Hepatocyte (in vitro differentiated cells): Measurements from ENCODE around the gene HECW1. TPM values are rescaled to one million over a fixed set of nuclear protein-coding genes. Genes with fewer than 3 reads are reported as not detected.
A peak's percentile ranks its signal among the peaks of the same experiment; 100 is the strongest.
"Not testable (repeated sequence)": the region's sequence is repeated elsewhere in the genome, so short reads cannot be mapped to it uniquely, and the experiment has no call there.

ENCODE experiments used
- DNase-seq: peaks from one replicate; pipeline ENCODE4 v3.0.0-alpha.2; 2016; ENCODE audit warnings: low spot score
- H2AFZ ChIP-seq: fragments of 200-600 bp; sonication (generic); 2 replicates; pipeline ENCODE4 v1.6.0; 2016; ENCODE audit warnings: antibody characterized with exemption, mild to moderate bottlenecking
- H3K27ac ChIP-seq: fragments of 200-600 bp; sonication (generic); 2 replicates; pipeline ENCODE4 v1.5.1; 2016; ENCODE audit warnings: mild to moderate bottlenecking
- H3K27me3 ChIP-seq: fragments of 200-600 bp; sonication (generic); 2 replicates; pipeline ENCODE4 v1.6.1; 2016
- H3K36me3 ChIP-seq: fragments of 200-600 bp; sonication (generic); replicated peaks from 2 replicates; pipeline ENCODE4 v1.5.1; 2016; ENCODE audit warnings: low read depth; ENCODE audit not compliant: insufficient read depth
- H3K4me1 ChIP-seq: fragments of 200-600 bp; sonication (generic); 2 replicates; pipeline ENCODE4 v1.5.1; 2016; ENCODE audit warnings: mild to moderate bottlenecking, moderate library complexity; ENCODE audit not compliant: insufficient read depth
- H3K4me2 ChIP-seq: fragments of 200-600 bp; sonication (generic); 2 replicates; pipeline ENCODE4 v1.6.0; 2016
- H3K4me3 ChIP-seq: fragments of 200-600 bp; sonication (generic); 2 replicates; pipeline ENCODE4 v1.5.1; 2016; ENCODE audit warnings: mild to moderate bottlenecking
- H3K79me2 ChIP-seq: fragments of 200-600 bp; sonication (generic); 2 replicates; pipeline ENCODE4 v1.6.0; 2017; ENCODE audit warnings: mild to moderate bottlenecking
- H3K9me2 ChIP-seq: fragments of 200-600 bp; sonication (generic); replicated peaks from 2 replicates; pipeline ENCODE4 v1.6.0; 2017; ENCODE audit warnings: mild to moderate bottlenecking; ENCODE audit not compliant: insufficient read depth
- H3K9me3 ChIP-seq: fragments of 200-600 bp; sonication (generic); 2 replicates; pipeline ENCODE4 v1.5.1; 2016; ENCODE audit warnings: low read depth, mild to moderate bottlenecking
- H4K20me1 ChIP-seq: fragments of 200-600 bp; sonication (generic); 2 replicates; pipeline ENCODE4 v1.6.0; 2016; ENCODE audit warnings: mild to moderate bottlenecking; ENCODE audit not compliant: insufficient read depth, poor library complexity, severe bottlenecking
- CTCF ChIP-seq: fragments of 200-600 bp; sonication (generic); IDR thresholded peaks from 2 replicates; pipeline ENCODE4 v1.5.1; 2016; ENCODE audit warnings: antibody characterized with exemption, mild to moderate bottlenecking; ENCODE audit not compliant: poor library complexity
- EZH2 ChIP-seq: fragments of 200-600 bp; sonication (generic); IDR thresholded peaks from 2 replicates; pipeline ENCODE4 v1.6.1; 2016; ENCODE audit warnings: antibody characterized with exemption, mild to moderate bottlenecking, borderline replicate concordance
- EZH2phosphoT487 ChIP-seq: fragments of 200-600 bp; sonication (generic); IDR thresholded peaks from one replicate; pipeline ENCODE4 v1.6.1; 2018; ENCODE audit warnings: antibody characterized with exemption, mild to moderate bottlenecking, low read depth, moderate library complexity; ENCODE audit not compliant: unreplicated experiment, severe bottlenecking
- WGBS: methylation state at CpG from one replicate; pipeline ENCODE4 v1.1.6; 2016; ENCODE audit warnings: low lambda C conversion rate; ENCODE audit errors: missing lambda C conversion rate; 5-methylcytosine and 5-hydroxymethylcytosine counted together
- polyA plus RNA-seq: library from polyadenylated mRNA; unstranded; fragments of >200 nt; fragmentation: Nextera tagmentation; extraction: Ambion mirVana; gene quantifications from 2 replicates; pipeline ENCODE4 v1.2.1, GENCODE V29; 2016
- total RNA-seq: library from RNA; depleted of rRNA; stranded (reverse); fragments of >200 nt; gene quantifications from 2 replicates; pipeline ENCODE4 v1.2.3, GENCODE V29; 2014

HECW1 gene
- total and polyA plus RNA-seq, 2 experiments from 2014 or later = 1.5 to 7.6 TPM

- H3K9me2 ChIP-seq = no peaks in the 10 kb centered on the region
- H3K27me3 ChIP-seq = no peaks in the 10 kb centered on the region
- H3K36me3 ChIP-seq = no peaks in the 10 kb centered on the region
- no peaks in the 10 kb centered on the region for H3K79me2 ChIP-seq
- no peaks in the 10 kb centered on the region for H3K9me3 ChIP-seq
- WGBS = 95% methylated on average over 2 of the region's 2 CpGs
- no peaks in the 10 kb centered on the region for H4K20me1 ChIP-seq
- no peak overlapping the region for H3K4me3 ChIP-seq
- TF ChIP-seq EZH2 = no peak
- TF ChIP-seq EZH2phosphoT487 = no peak
- no peak for TF ChIP-seq CTCF
- H3K4me2 ChIP-seq = peak overlapping the region; percentile 52
- peak overlapping the region; percentile 67 for H3K27ac ChIP-seq
- no peak for DNase-seq
- peaks cover 35% of the 10 kb centered on the region for H3K4me1 ChIP-seq
- no peak overlapping the region for H2AFZ ChIP-seq
Measured at GRCh38 chr7:43485580-43485979, 373.1 kb downstream of the HECW1 start.

DNA sequence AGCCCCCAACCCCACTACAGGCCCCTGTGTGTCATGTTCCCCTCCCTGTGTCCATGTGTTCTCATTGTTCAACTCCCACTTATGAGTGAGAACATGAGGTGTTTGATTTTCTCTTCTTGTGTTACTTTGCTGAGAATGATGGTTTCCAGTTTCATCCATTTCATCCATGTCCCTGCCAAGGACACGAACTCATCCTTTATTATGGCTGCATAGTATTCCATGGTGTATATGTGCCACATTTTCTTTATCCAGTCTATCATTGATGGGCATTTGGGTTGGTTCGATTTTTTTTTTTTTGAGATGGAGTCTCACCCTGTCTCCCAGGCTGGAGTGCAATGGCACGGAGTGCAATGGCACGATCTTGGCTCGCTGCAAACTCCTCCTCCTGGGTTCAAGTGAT, 373.6 kb downstream of the HECW1 start:
- H2AFZ ChIP-seq, H3K27me3 ChIP-seq, H3K4me2 ChIP-seq, DNase-seq, H3K27ac ChIP-seq, H3K9me3 ChIP-seq, H3K36me3 ChIP-seq, H4K20me1 ChIP-seq, H3K4me3 ChIP-seq, H3K79me2 ChIP-seq, H3K9me2 ChIP-seq: not testable (repeated sequence)
- WGBS = 93% methylated on average over 4 of the region's 5 CpGs
- peaks cover 35% of the 10 kb centered on the region for H3K4me1 ChIP-seq

DNA sequence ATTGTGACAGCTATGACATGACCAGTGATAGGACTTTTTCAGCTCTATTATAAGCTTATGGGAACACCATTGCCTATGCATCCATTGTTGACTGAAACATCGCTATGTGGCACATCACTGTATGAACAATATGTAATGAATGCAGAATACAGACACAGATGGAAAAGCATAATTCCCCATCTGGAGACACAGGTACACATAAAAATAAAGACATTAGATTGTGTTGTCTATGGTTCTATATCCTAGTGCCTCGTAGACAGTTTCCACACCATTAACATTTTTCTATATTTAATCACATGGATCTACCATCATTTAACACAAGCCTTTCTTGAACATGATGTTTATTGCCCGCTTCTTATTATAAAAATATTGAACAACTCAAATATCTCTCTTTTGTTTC, 374.2 kb downstream of the HECW1 start:
- H4K20me1 ChIP-seq = no peaks in the 10 kb centered on the region

DNA sequence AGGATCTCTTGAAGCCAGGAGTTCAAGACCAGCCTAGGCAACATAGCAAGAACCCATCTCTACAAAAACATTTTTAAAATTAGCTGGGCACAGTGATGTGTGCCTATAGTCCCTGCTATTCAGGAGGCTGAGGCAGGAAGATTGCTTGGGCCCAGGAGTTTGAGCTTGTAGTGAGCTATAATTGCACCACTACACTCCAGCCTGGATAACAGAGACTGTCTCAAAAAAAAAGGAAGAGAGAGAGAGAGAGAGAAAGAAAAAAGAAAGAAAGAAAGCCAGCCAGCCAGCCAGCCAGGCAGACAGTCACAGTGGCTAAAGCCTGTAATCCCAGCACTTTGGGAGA, 375.3 kb downstream of the HECW1 start:
- Histone ChIP-seq H3K4me3 (no peak overlapping the region), H3K9me3 (no peaks in the 10 kb centered on the region), H3K4me1 (peaks cover 35% of the 10 kb centered on the region), H3K9me2 (no peaks in the 10 kb centered on the region), H3K27ac (peak overlapping the region; percentile 74), H4K20me1 (no peaks in the 10 kb centered on the region), H3K79me2 (no peaks in the 10 kb centered on the region), H3K4me2 (no peak overlapping the region), H3K36me3 (no peaks in the 10 kb centered on the region), H3K27me3 (no peaks in the 10 kb centered on the region), H2AFZ (no peak overlapping the region)
- no peak for DNase-seq
- TF ChIP-seq EZH2 (no peak), CTCF (no peak), EZH2phosphoT487 (no peak)

More for the DNA sequence above, 374.2 kb downstream of the HECW1 start:
- Histone ChIP-seq H3K79me2 (no peaks in the 10 kb centered on the region), H3K9me3 (no peaks in the 10 kb centered on the region), H3K27ac (peak overlapping the region; percentile 36), H3K4me2 (no peak overlapping the region), H2AFZ (no peak overlapping the region), H3K4me3 (no peak overlapping the region), H3K4me1 (peaks cover 35% of the 10 kb centered on the region), H3K9me2 (no peaks in the 10 kb centered on the region), H3K36me3 (no peaks in the 10 kb centered on the region), H3K27me3 (no peaks in the 10 kb centered on the region)
- DNase-seq = no peak
- TF ChIP-seq EZH2phosphoT487 (no peak), CTCF (no peak), EZH2 (no peak)
- WGBS = 80% methylated on average over 3 of the region's 3 CpGs
